Body of pancreas (tissue), 4 donors: ENCODE data around the gene HNRNPF. TPM values are rescaled to one million over a fixed set of nuclear protein-coding genes. Genes with fewer than 3 reads are reported as not detected.

Source experiments
- ATAC-seq: fragments of 150-250 bp; one replicate; pipeline ENCODE4 v1.9.1; 2016
- DNase-seq, 4 donors: peaks; one replicate each; pipeline ENCODE4 v3.0.0-alpha.2; 2019
- H3K27ac ChIP-seq, 4 donors: fragments of 200-600 bp; sonication (generic); 1 replicate in 3 of 4; 2 replicates in 1 of 4; pipeline versions ENCODE4 v1.5.1 to v1.6.1; 2016 to 2019; ENCODE audit warnings: mild to moderate bottlenecking in 1 of 4, mixed read lengths in 1 of 4, moderate library complexity in 1 of 4
- H3K27me3 ChIP-seq, 2 donors: fragments of 200-600 bp; sonication (generic); one replicate each; pipeline ENCODE4 v1.6.0; 2016; ENCODE audit warnings: mild to moderate bottlenecking in 1 of 2
- H3K36me3 ChIP-seq, 2 donors: fragments of 200-600 bp; sonication (generic); replicated peaks in 1 of 2; 2 replicates each; pipeline ENCODE4 v1.5.1; 2016; ENCODE audit warnings: low read depth in 2 of 2; ENCODE audit not compliant: insufficient read depth in 1 of 2
- H3K4me1 ChIP-seq: fragments of 200-600 bp; sonication (generic); one replicate; pipeline ENCODE4 v1.6.0; 2016
- H3K4me3 ChIP-seq, 2 donors: fragments of 200-600 bp; sonication (generic); 1 replicate in 1 of 2; 2 replicates in 1 of 2; pipeline ENCODE4 v1.5.1; 2016 to 2019
- H3K9me3 ChIP-seq, 3 donors: fragments of 200-600 bp; sonication (generic); 1 replicate in 2 of 3; 2 replicates in 1 of 3; pipeline ENCODE4 v1.5.1; 2016
- POLR2A ChIP-seq, 3 donors: fragments of 450-650 bp; IDR thresholded peaks; one replicate each; pipeline ENCODE4 v1.6.1; 2016; ENCODE audit warnings: antibody characterized with exemption in 3 of 3, mild to moderate bottlenecking in 2 of 3
- WGBS, 2 donors: methylation state at CpG; one replicate each; pipeline ENCODE4 v1.1.5; 2017; 5-methylcytosine and 5-hydroxymethylcytosine counted together
- intact Hi-C: fragments of 100-400 bp; cut with DNase I; formaldehyde crosslinking; loops from one replicate; pipeline ENCODE4 v1.15.1; 2023
- total RNA-seq, 2 donors: library from RNA; depleted of rRNA; stranded (reverse); fragments of >200 nt; gene quantifications; one replicate each; pipeline ENCODE4 v1.1.0, GENCODE V29; 2016
- TF ChIP-seq, protein P1 (sequence below), 7 experiments: fragments of 450-650 bp in 4 of 7; fragments of 200-600 bp in 3 of 7; sonication (generic) in 3 of 7; IDR thresholded peaks; one replicate each; pipeline ENCODE4 v1.5.1; 2016 to 2019; ENCODE audit warnings: antibody characterized with exemption in 7 of 7

Gene HNRNPF
- total RNA-seq, 2 donors from 2014 or later = 33.6 to 80.9 TPM

- intact Hi-C loops = no loop called here
- no peak for ATAC-seq
- TF ChIP-seq, protein P1, sequence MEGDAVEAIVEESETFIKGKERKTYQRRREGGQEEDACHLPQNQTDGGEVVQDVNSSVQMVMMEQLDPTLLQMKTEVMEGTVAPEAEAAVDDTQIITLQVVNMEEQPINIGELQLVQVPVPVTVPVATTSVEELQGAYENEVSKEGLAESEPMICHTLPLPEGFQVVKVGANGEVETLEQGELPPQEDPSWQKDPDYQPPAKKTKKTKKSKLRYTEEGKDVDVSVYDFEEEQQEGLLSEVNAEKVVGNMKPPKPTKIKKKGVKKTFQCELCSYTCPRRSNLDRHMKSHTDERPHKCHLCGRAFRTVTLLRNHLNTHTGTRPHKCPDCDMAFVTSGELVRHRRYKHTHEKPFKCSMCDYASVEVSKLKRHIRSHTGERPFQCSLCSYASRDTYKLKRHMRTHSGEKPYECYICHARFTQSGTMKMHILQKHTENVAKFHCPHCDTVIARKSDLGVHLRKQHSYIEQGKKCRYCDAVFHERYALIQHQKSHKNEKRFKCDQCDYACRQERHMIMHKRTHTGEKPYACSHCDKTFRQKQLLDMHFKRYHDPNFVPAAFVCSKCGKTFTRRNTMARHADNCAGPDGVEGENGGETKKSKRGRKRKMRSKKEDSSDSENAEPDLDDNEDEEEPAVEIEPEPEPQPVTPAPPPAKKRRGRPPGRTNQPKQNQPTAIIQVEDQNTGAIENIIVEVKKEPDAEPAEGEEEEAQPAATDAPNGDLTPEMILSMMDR (IDR thresholded peaks at IDR 0.05) = peak in 2 of 7 experiments; percentile 11 to 16
- peak in 2 of 3 donors; percentile 48 to 68 for TF ChIP-seq POLR2A (IDR thresholded peaks at IDR 0.05)
- peak in 3 of 4 donors; percentile 29 to 58 (median 51) for DNase-seq
- Histone ChIP-seq H3K27ac (peak overlapping the region; percentile 93 to 100 (median 98)), H3K4me1 (peaks cover 26% of the 10 kb centered on the region), H3K9me3 (no peaks in the 10 kb centered on the region), H3K4me3 (peak overlapping the region in 1 of 2 donors; percentile 40), H3K36me3 (no peaks in the 10 kb centered on the region), H3K27me3 (no peaks in the 10 kb centered on the region)
- 3 to 9% methylated on average over 32 to 46 of the region's 46 CpGs for WGBS, 2 donors
These were observed 561 bp upstream of the HNRNPF start for GRCh38 chr10:43409385-43410109.

GRCh38 chr10:43408331-43408709, 666 bp downstream of the HNRNPF start:
- H3K4me1 ChIP-seq = peaks cover 39% of the 10 kb centered on the region
- H3K27me3 ChIP-seq = no peaks in the 10 kb centered on the region
- intact Hi-C loops = no loop called here
- DNase-seq = peak in 2 of 4 donors; percentile 28 to 31
- no peaks in the 10 kb centered on the region for H3K36me3 ChIP-seq
- TF ChIP-seq POLR2A (IDR thresholded peaks at IDR 0.05) = no peak
- TF ChIP-seq, protein P1 (IDR thresholded peaks at IDR 0.05) = no peak
- peak overlapping the region; percentile 93 to 100 (median 98) for H3K27ac ChIP-seq
- no peaks in the 10 kb centered on the region for H3K9me3 ChIP-seq
- ATAC-seq = no peak
- 0 to 3% methylated on average over 11 to 30 of the region's 31 CpGs for WGBS, 2 donors
- H3K4me3 ChIP-seq = peak overlapping the region; percentile 50 to 68

DNA sequence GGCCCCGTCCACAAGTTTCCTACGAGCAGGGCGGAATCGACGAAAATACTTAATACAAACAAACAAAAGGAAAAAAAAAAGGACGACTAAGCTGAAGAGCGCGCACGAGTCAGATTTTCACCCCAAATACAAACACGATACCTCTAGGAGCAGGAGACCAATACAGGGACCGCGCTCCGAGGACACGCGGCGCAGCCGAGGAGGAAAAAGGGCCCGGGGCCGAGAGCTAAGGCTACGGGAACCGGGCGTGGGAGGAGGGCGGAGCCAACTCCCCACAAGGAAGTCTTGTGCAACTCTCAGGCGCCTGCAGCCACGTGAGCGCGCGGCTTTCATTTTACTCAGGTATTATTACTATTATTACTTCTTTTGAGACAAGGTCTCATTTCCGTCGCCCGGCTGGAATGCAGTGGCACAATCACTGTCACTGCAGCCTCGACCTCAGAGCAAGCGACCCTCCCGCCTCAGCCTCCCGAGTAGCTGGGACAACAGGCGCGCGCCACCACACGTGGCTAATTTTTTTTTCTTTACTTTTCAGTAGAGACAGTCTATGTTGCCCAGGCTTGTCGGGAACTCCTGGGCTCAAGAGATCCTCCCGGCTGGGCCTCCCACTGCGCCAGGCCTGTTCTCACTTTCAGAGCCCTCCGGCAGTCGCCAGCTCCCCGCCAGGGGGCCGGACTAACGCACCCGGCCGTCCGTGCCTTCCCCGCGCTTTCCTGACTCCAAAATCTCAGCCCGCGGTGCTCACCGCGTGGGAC, 1.2 kb downstream of the HNRNPF start:
- 0 to 1% methylated on average over 43 to 56 of the region's 56 CpGs for WGBS, 2 donors
- Histone ChIP-seq H3K36me3 (no peaks in the 10 kb centered on the region), H3K4me3 (peak overlapping the region; percentile 50 to 68), H3K27ac (peak overlapping the region; percentile 93 to 100 (median 98)), H3K27me3 (no peaks in the 10 kb centered on the region), H3K9me3 (no peaks in the 10 kb centered on the region), H3K4me1 (peaks cover 44% of the 10 kb centered on the region)
- DNase-seq = peak; percentile 90 to 96 (median 94)
- intact Hi-C loops = no loop called here
- TF ChIP-seq, protein P1 (IDR thresholded peaks at IDR 0.05) = peak in 5 of 7 experiments; percentile 15 to 55 (median 39)
- peak in 2 of 3 donors; percentile 82 to 84 for TF ChIP-seq POLR2A (IDR thresholded peaks at IDR 0.05)
- peak; percentile 78 for ATAC-seq

DNA sequence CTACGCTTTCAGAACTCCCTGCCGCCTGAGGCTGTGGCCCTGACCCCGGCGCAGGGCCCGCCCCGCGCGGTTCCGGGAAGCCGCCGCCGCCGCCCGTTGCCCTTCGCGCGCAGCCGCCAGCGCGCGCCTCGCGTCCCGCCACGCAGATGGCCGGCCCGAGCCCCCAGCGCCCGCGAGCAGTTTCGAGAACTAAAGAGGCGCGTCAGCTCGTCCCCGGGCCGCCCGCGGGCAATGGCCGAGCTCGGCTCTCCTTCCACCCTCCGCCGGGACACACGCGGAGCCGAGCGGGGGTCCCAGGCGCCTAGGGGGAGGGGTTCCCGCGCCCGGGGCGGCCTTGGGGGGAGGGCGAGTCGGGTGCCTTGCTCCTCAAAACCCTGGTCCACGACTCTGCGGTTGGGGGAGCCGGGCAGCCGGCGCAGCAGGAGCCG, 1.8 kb downstream of the HNRNPF start:
- Histone ChIP-seq H3K27me3 (no peaks in the 10 kb centered on the region), H3K27ac (peak overlapping the region; percentile 93 to 100 (median 98)), H3K4me1 (peaks cover 50% of the 10 kb centered on the region), H3K36me3 (no peaks in the 10 kb centered on the region), H3K4me3 (peak overlapping the region; percentile 50 to 68), H3K9me3 (no peaks in the 10 kb centered on the region)
- ATAC-seq (peak; percentile 35), DNase-seq (peak; percentile 45 to 58 (median 55))
- WGBS, 2 donors = 0% methylated on average over 22 to 42 of the region's 59 CpGs
- intact Hi-C loops = no loop called here
- TF ChIP-seq, protein P1 (IDR thresholded peaks at IDR 0.05) = no peak
- TF ChIP-seq POLR2A (IDR thresholded peaks at IDR 0.05) = no peak
